UCSD-AML1 (cell line): ENCODE data around the gene HPGDS.
"Not testable (repeated sequence)": the region's sequence is repeated elsewhere in the genome, so short reads cannot be mapped to it uniquely, and the experiment has no call there.

Experiments
- DNase-seq: peaks from one replicate; lab custom pipeline; 2025; ENCODE audit not compliant: unreplicated experiment; lab: John Stamatoyannopoulos, UW

The HPGDS gene

GRCh38 chr4:94332983-94333590 is 9.5 kb downstream of the HPGDS start:
- DNase-seq = peak; percentile 4

DNA sequence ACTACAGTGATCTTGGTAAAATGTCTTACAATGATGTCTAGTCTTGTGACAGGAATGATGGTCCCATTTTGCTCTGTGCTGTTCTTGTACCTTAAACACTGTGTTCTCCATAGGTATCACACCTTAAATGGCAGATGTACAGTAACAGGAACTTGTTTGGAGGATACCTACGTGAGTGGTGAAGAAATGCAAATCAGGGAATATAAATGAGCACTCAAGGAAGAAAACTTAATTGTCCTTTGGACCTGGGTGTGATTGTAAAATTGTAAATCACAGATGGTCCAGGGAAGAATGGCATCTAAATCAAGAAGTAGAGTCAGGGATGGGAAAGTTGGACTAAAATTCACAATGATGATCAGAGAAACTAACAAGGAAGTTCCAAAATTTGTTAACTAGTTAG is 12.7 kb downstream of the HPGDS start:
- no peak for DNase-seq

GRCh38 chr4:94325835-94326234 is 16.8 kb downstream of the HPGDS start:
- no peak for DNase-seq

DNA sequence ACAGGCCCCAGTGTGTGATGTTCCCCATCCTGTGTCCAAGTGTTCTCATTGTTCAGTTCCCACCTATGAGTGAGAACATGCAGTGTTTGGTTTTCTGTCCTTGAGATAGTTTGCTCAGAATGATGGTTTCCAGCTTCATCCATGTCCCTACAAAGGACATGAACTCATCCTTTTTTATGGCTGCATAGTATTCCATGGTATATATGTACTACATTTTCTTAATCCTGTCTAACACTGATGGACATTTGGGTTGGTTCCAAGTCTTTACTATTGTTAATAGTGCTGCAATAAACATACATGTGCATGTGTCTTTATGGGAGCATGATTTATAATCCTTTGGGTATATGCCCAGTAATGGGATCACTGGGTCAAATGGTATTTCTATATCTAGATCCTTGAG is 22.7 kb downstream of the HPGDS start:
- not testable (repeated sequence) for DNase-seq

GRCh38 chr4:94307231-94307871 is 35.3 kb downstream of the HPGDS start:
- DNase-seq = no peak

DNA sequence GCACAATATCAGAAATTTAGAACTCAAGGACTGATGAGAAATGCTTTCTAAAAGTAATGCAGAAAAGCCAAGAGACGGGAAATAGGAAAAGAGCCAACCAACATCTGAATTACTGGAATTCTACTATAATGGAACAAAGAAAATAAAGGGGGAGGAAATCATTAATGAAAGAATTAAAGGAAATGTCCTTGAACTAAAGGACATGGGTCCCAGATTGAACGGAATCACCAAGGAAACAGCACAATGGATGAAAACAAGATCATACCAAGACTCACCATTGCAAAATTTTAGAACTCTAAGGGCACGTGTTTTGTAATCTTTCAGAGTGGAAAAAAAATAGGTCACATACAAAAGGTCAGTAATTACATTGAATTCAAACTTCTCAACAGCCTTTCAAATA is 35.9 kb downstream of the HPGDS start:
- no peak for DNase-seq

GRCh38 chr4:94305466-94306225 is 37.0 kb downstream of the HPGDS start:
- DNase-seq = no peak

- DNase-seq = no peak
Measured at GRCh38 chr4:94304365-94304971, 38.2 kb downstream of the HPGDS start.

- DNase-seq = no peak
Measured at GRCh38 chr4:94302191-94302590, 40.4 kb downstream of the HPGDS start.

GRCh38 chr4:94298725-94299252 is 43.8 kb downstream of the HPGDS start:
- DNase-seq = no peak

DNA sequence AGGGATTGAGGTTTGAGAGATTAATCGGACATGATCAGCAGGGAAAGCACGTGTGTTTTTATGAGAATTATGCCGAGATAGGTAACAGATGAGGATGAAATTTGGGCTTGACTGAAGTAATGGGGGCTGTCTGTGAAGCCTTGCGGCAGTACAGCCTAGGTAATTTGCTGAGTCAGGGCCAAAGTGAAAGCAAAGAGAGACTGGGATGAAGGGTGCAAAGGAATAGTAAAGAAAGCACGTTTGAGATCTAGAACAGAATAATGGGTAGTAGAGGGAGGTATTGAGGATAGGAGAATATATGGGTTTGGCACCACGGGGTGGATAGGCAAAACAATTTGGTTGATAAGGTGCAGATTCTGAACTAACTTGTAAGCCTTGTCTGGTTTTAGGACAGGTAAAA is 47.2 kb downstream of the HPGDS start:
- DNase-seq = not testable (repeated sequence)

- not testable (repeated sequence) for DNase-seq
Measured at GRCh38 chr4:94293981-94294380, 48.7 kb downstream of the HPGDS start.

GRCh38 chr4:94290245-94290644 is 52.4 kb downstream of the HPGDS start:
- DNase-seq = no peak

DNA sequence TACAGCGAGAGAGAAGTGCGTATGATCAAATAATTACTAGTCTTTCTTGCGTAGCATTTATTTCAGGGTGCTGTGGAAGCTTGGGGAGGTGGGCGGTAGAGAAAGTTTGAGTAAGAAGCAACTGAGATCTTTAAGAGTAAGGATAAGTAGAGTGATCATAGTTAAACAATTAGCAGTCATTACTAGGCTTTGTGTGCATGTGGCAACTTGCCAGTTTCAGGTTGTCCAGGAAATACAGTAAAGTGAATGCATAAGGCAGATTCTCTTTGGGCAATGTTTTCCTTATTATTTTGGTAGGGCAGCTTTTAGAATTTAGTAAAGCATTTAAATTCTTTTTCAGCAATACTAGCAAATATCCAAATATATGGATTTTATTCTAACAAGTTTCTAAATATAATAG is 57.0 kb downstream of the HPGDS start:
- DNase-seq = no peak

DNA sequence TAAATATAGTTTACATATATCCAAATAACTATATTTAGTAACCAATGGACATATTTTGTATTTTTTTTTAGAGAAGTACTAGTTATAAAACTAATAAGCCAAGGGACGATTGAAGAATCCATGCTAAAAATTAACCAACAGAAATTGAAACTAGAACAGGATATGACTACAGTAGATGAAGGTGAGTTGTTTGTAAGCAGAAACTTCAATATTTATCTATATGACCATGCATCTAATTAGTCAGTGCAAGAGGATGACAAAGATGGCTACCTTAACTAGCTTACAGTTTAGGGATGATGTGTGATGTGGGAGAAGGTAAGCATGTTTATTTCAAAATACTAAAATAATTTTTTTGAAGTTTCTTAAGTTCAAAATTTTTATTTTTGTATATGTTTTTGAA is 57.7 kb downstream of the HPGDS start:
- no peak for DNase-seq

GRCh38 chr4:94278781-94279180 is 63.9 kb downstream of the HPGDS start:
- no peak for DNase-seq

- DNase-seq = no peak
Measured at GRCh38 chr4:94277534-94277933, 65.1 kb downstream of the HPGDS start.

DNA sequence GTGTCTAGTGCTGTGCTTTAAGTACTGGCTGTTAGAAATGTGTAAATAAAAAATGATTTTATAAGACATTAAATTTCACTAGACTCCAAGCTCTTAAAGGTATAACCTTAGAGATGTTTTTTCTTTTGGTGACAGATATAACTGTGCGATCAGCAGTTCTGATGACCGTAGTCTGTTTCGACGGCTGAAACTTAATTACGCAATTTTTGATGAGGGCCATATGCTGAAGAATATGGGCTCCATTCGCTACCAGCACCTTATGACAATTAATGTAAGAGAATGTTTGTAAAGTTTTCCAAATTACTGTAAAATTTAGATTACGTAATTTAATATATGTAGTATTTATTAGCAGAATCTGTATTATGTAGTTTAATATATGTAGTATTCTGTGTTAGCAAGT is 66.4 kb downstream of the HPGDS start:
- no peak for DNase-seq

- DNase-seq = no peak
Measured at GRCh38 chr4:94274912-94275311, 67.7 kb downstream of the HPGDS start.

DNA sequence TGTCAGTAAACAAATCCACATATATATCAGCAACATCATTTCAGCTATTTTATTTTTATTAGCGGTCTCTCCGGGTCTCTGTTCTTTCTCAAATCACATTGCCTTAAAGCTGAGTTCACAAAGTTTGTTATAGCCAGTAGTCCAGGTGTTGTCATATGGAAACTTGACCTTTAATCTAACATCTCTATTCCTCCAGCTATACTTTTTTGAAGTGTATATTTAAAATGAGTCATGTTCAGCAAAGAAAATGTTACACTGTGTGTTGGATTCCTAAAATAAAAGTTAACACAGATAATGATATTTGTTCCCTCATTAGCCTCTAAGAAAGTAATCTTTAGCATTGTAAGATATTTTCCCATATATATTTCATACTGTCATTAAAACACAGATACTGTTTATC is 71.4 kb downstream of the HPGDS start:
- no peak for DNase-seq

DNA sequence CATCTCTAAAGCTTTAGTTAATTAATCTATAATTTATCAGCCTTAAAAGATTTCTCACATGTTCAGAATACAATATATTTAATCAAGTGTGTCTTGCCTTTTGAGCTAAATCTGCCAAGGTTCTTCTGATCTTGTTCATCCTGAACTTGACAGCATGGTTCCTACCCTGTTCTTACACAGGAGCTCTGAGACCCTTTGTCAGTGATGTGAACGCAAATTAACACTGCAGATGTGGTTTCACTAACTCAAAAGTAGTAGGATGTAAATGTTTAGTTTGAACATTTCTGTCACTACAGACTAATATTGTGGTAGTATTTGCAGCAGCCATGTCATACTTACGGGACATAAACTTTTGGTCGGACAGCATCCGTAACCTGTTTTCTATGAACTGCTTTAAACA is 75.6 kb downstream of the HPGDS start:
- no peak for DNase-seq
